Stimulated activated CD8-positive, alpha-beta memory T cell treated with anti-CD3 and anti-CD28 coated beads, Interleukin-15, amount 100 ng/mL, for 48 hours (primary cell): ENCODE measurements around the gene COPS3.

Experiments
- DNase-seq, 2 donors: peaks; one replicate each; pipeline ENCODE4 v3.0.0-alpha.2; 2020; ENCODE audit warnings: low read depth in 2 of 2

COPS3 gene

GRCh38 chr17:17241656-17242055, 39.4 kb downstream of the COPS3 start:
- no peak for DNase-seq

- DNase-seq = no peak
Observed at GRCh38 chr17:17239832-17240231, 41.2 kb downstream of the COPS3 start.

- DNase-seq = peak; percentile 80 to 81
Observed at GRCh38 chr17:17237026-17237799, 43.8 kb downstream of the COPS3 start, which contains the start of gene FLCN. Gene FLCN (minus strand): TSS chr17:17237168. CDS start chr17:17228137, 9,031 bp downstream.

GRCh38 chr17:17236295-17237025, 44.6 kb downstream of the COPS3 start:
- DNase-seq = no peak

GRCh38 chr17:17235212-17236174, 45.6 kb downstream of the COPS3 start:
- DNase-seq = no peak

GRCh38 chr17:17232303-17232621, 48.8 kb downstream of the COPS3 start:
- no peak for DNase-seq

GRCh38 chr17:17231621-17232302, 49.3 kb downstream of the COPS3 start:
- DNase-seq = no peak

GRCh38 chr17:17229416-17230384, 51.3 kb downstream of the COPS3 start:
- no peak for DNase-seq

- no peak for DNase-seq
Observed at GRCh38 chr17:17228521-17229279, 52.3 kb downstream of the COPS3 start.

- DNase-seq = no peak
Observed at GRCh38 chr17:17227608-17228520, 53.2 kb downstream of the COPS3 start.

- DNase-seq = no peak
Observed at GRCh38 chr17:17226451-17227265, 54.4 kb downstream of the COPS3 start.

- no peak for DNase-seq
Observed at GRCh38 chr17:17225901-17226300, 55.1 kb downstream of the COPS3 start.

- DNase-seq = no peak
Observed at GRCh38 chr17:17224137-17224536, 56.9 kb downstream of the COPS3 start.

GRCh38 chr17:17223736-17224135, 57.3 kb downstream of the COPS3 start:
- no peak for DNase-seq

- DNase-seq = no peak
Observed at GRCh38 chr17:17221329-17221728, 59.7 kb downstream of the COPS3 start.

GRCh38 chr17:17220529-17220928, 60.5 kb downstream of the COPS3 start:
- DNase-seq = no peak

GRCh38 chr17:17217995-17218394, 63.1 kb downstream of the COPS3 start:
- no peak for DNase-seq

GRCh38 chr17:17216776-17217175, 64.3 kb downstream of the COPS3 start:
- no peak for DNase-seq
